IMR-90 (cell line): ENCODE data around the gene HEYL. TPM values are rescaled to one million over a fixed set of nuclear protein-coding genes. Genes with fewer than 3 reads are reported as not detected.

Source experiments
- ATAC-seq: fragments of 200-7000 bp; cut with Tn5 transposase; 2 replicates; pipeline ENCODE4 v1.9.1; 2020; ENCODE audit warnings: low read depth, mild to moderate bottlenecking, moderate library complexity
- BruUV-seq: library from RNA; stranded (reverse); fragments of 400-500 nt; replicated peaks from 2 replicates; lab custom pipeline; 2021; lab: Mats Ljungman, UMichigan
- CTCF ChIA-PET: fragments of 300-600 bp; formaldehyde crosslinking; extraction: SDS; loops from one replicate; lab custom pipeline; 2021; ENCODE audit warnings: antibody characterized with exemption; lab: Yijun Ruan, JAX
- POLR2A ChIA-PET: fragments of 300-600 bp; sonication (Branson Sonifier 250); formaldehyde crosslinking; loops from one replicate; lab custom pipeline; 2022; ENCODE audit warnings: antibody characterized with exemption; ENCODE audit not compliant: unreplicated experiment; lab: Charles Lee
- DNase-seq: peaks from one replicate; pipeline ENCODE4 v3.0.0; 2013
- H2AFZ ChIP-seq: replicated peaks from 2 replicates; pipeline ENCODE3; 2013; ENCODE audit warnings: low read length, mild to moderate bottlenecking; ENCODE audit not compliant: poor library complexity
- H2AK5ac ChIP-seq: 2 replicates; pipeline ENCODE4 v1.6.1; 2013; ENCODE audit warnings: low read depth, low read length, inconsistent platforms
- H2AK9ac ChIP-seq: replicated peaks from 2 replicates; pipeline ENCODE3; 2013; ENCODE audit warnings: mild to moderate bottlenecking, low read depth, low read length, moderate library complexity; ENCODE audit not compliant: poor library complexity
- H2BK120ac ChIP-seq: 2 replicates; pipeline ENCODE4 v1.6.1; 2013; ENCODE audit warnings: low read depth, low read length, inconsistent platforms
- H2BK15ac ChIP-seq: 3 replicates; pipeline ENCODE4 v1.6.1; 2013; ENCODE audit warnings: low read depth, low read length, inconsistent platforms
- H2BK20ac ChIP-seq: 2 replicates; pipeline ENCODE4 v1.6.1; 2013; ENCODE audit warnings: low read depth, mild to moderate bottlenecking, inconsistent platforms, low read length, moderate library complexity
- H2BK5ac ChIP-seq: 2 replicates; pipeline ENCODE4 v1.6.1; 2013; ENCODE audit warnings: mild to moderate bottlenecking, low read depth, low read length, inconsistent platforms; ENCODE audit not compliant: poor library complexity, severe bottlenecking
- H3K14ac ChIP-seq: replicated peaks from 2 replicates; pipeline ENCODE4 v1.6.1; 2013; ENCODE audit warnings: low read depth, low read length, inconsistent platforms
- H3K18ac ChIP-seq: 2 replicates; pipeline ENCODE4 v1.6.1; 2013; ENCODE audit warnings: low read depth, low read length, control low read depth
- H3K23ac ChIP-seq: 2 replicates; pipeline ENCODE4 v1.6.1; 2013; ENCODE audit warnings: low read depth, low read length, inconsistent platforms
- H3K27ac ChIP-seq: 2 replicates; pipeline ENCODE4 v1.5.1; 2013; ENCODE audit warnings: mild to moderate bottlenecking, control low read depth, low read length; ENCODE audit not compliant: insufficient read depth
- H3K27me3 ChIP-seq: 2 replicates; pipeline ENCODE4 v1.6.1; 2013; ENCODE audit warnings: low read length; ENCODE audit not compliant: control insufficient read depth, insufficient read depth
- H3K36me3 ChIP-seq: 2 replicates; pipeline ENCODE4 v1.6.1; 2013; ENCODE audit warnings: low read length, mixed read lengths; ENCODE audit not compliant: control insufficient read depth, insufficient read depth
- H3K4ac ChIP-seq: 2 replicates; pipeline ENCODE4 v1.6.1; 2013; ENCODE audit warnings: low read depth, low read length, inconsistent platforms
- H3K4me1 ChIP-seq: 2 replicates; pipeline ENCODE4 v1.6.1; 2013; ENCODE audit warnings: low read length, mixed read lengths; ENCODE audit not compliant: control insufficient read depth, insufficient read depth
- H3K4me2 ChIP-seq: 2 replicates; pipeline ENCODE4 v1.6.1; 2013; ENCODE audit warnings: low read depth, mild to moderate bottlenecking, control low read depth, low read length, moderate library complexity
- H3K4me3 ChIP-seq: 2 replicates; pipeline ENCODE4 v1.5.1; 2013; ENCODE audit warnings: low read depth, mild to moderate bottlenecking, control low read depth, low read length, moderate library complexity; ENCODE audit not compliant: insufficient read depth
- H3K56ac ChIP-seq: 2 replicates; pipeline ENCODE4 v1.6.1; 2013; ENCODE audit warnings: low read length, inconsistent platforms; ENCODE audit not compliant: insufficient read depth; ENCODE audit errors: extremely low read depth
- H3K79me1 ChIP-seq, 2 experiments: 2 replicates each; pipeline ENCODE4 v1.6.1; 2013; ENCODE audit warnings: low read length in 2 of 2, inconsistent platforms in 1 of 2, low read depth in 1 of 2
- H3K9ac ChIP-seq: 2 replicates; pipeline ENCODE4 v1.6.1; 2013; ENCODE audit warnings: low read depth, low read length, control low read depth
- H3K9me1 ChIP-seq: 2 replicates; pipeline ENCODE4 v1.6.1; 2013; ENCODE audit warnings: low read length, inconsistent platforms; ENCODE audit not compliant: insufficient read depth
- H3K9me3 ChIP-seq: 2 replicates; pipeline ENCODE4 v1.6.1; 2013; ENCODE audit warnings: low read length; ENCODE audit not compliant: control insufficient read depth, insufficient read depth
- H4K20me1 ChIP-seq: 2 replicates; pipeline ENCODE4 v1.6.1; 2013; ENCODE audit warnings: low read length, inconsistent platforms; ENCODE audit not compliant: insufficient read depth
- H4K5ac ChIP-seq: 2 replicates; pipeline ENCODE4 v1.6.1; 2013; ENCODE audit warnings: mild to moderate bottlenecking, low read depth, low read length, control low read depth
- H4K8ac ChIP-seq, 2 experiments: 2 replicates each; pipeline ENCODE4 v1.6.1; 2013; ENCODE audit warnings: low read depth in 2 of 2, low read length in 2 of 2, control low read depth in 1 of 2, inconsistent platforms in 1 of 2
- H4K91ac ChIP-seq: 2 replicates; pipeline ENCODE4 v1.6.1; 2013; ENCODE audit warnings: low read depth, low read length, inconsistent platforms; ENCODE audit not compliant: insufficient read depth
- MAFK ChIP-seq: IDR thresholded peaks from 2 replicates; pipeline ENCODE4 v1.6.1; 2012; ENCODE audit warnings: low read depth, low read length, improper control_type of control experiment
- NFE2L2 ChIP-seq: fragments of 150-350 bp; IDR thresholded peaks from 2 replicates; pipeline ENCODE4 v1.6.1; 2016; ENCODE audit warnings: low read depth, mild to moderate bottlenecking, low read length
- RCOR1 ChIP-seq: IDR thresholded peaks from 2 replicates; pipeline ENCODE4 v1.6.1; 2012; ENCODE audit warnings: mild to moderate bottlenecking, low read length, improper control_type of control experiment; ENCODE audit not compliant: insufficient replicate concordance
- RFX5 ChIP-seq: IDR thresholded peaks from 2 replicates; pipeline ENCODE4 v1.8.0; 2012; ENCODE audit warnings: low read depth, mild to moderate bottlenecking, low read length, moderate library complexity
- USF2 ChIP-seq: fragments of 150-350 bp; IDR thresholded peaks from 2 replicates; pipeline ENCODE4 v1.6.1; 2017; ENCODE audit warnings: mild to moderate bottlenecking, antibody characterized with exemption, low read length, low read depth
- WGBS, 2 experiments: methylation state at CpG; one replicate each; pipeline versions ENCODE4 v1.1.5 to v1.1.7; 2013; ENCODE audit warnings: missing lambda C conversion rate in 2 of 2; ENCODE audit not compliant: insufficient read length in 1 of 2; ENCODE audit errors: extremely low coverage in 2 of 2; 5-methylcytosine and 5-hydroxymethylcytosine counted together
- dilution Hi-C: fragments of 300-500 bp; cut with HindIII; formaldehyde crosslinking; loops from one replicate; pipeline ENCODE4 v1.14.3; 2018; ENCODE audit warnings: low sequenced_read_pairs; ENCODE audit not compliant: unreplicated experiment
- in situ Hi-C: fragments of 300-500 bp; cut with MboI; formaldehyde crosslinking; loops from 3 replicates; pipeline ENCODE4 v1.14.3; 2019; ENCODE audit warnings: low sequenced_read_pairs, inconsistent platforms, mixed read lengths
- intact Hi-C: fragments of 100-400 bp; cut with micrococcal nuclease; formaldehyde crosslinking; loops from 2 replicates; pipeline ENCODE4 v1.10.0; 2022
- polyA plus RNA-seq, 3 experiments: library from polyadenylated mRNA; depleted of rRNA; stranded (reverse); fragments of >200 nt; gene quantifications; 2 replicates each; pipeline ENCODE4 v1.2.3, GENCODE V29; 2012; ENCODE audit warnings: low replicate concordance in 1 of 3
- total RNA-seq: library from RNA; depleted of rRNA; stranded (reverse); fragments of >200 nt; gene quantifications from 2 replicates; pipeline ENCODE4 v1.2.3, GENCODE V29; 2012

HEYL gene
- total and polyA plus RNA-seq, 2 of the 4 experiments (the other 2 are of a cell fraction): 0.02 TPM; not detected in 1

GRCh38 chr1:39676948-39677548, 37.6 kb upstream of the HEYL start:
- POLR2A ChIA-PET: interaction anchor here (0.6 kb wide), 1 partner anchor 89 kb away, joined by 4 read pairs; no protein-coding TSS in a partner anchor

More at GRCh38 chr1:39676948-39677548, 37.6 kb upstream of the HEYL start:
- BruUV-seq: no TSS peak
- Histone ChIP-seq H2BK15ac (no peak overlapping the region), H3K27ac (no peak overlapping the region), H2AK5ac (no peak overlapping the region), H4K8ac (no peak overlapping the region), H3K9me3 (no peaks in the 10 kb centered on the region; the same call in 1 of the 2 replicates), H4K91ac (no peak overlapping the region), H3K14ac (no peak overlapping the region), H3K4ac (no peak overlapping the region), H3K23ac (no peak overlapping the region), H4K5ac (no peak overlapping the region), H2AFZ (no peak overlapping the region), H3K79me1 (no peaks in the 10 kb centered on the region), H3K36me3 (no peaks in the 10 kb centered on the region), H4K20me1 (no peaks in the 10 kb centered on the region), H3K9ac (no peak overlapping the region), H3K4me2 (no peak overlapping the region), H3K9me1 (peaks cover 4% of the 10 kb centered on the region; the same call in 1 of the 2 replicates), H2BK120ac (no peak overlapping the region), H2AK9ac (no peak overlapping the region), H3K27me3 (peaks cover 74% of the 10 kb centered on the region), H3K4me1 (no peaks in the 10 kb centered on the region; the same call in 1 of the 2 replicates), H2BK5ac (no peak overlapping the region), H3K56ac (no peak overlapping the region), H3K4me3 (no peak overlapping the region), H3K18ac (no peak overlapping the region), H2BK20ac (no peak overlapping the region)
- WGBS, 2 experiments: 83% methylated on average over 1 of the region's 6 CpGs; no CpG with 5 or more reads in 1 of the 2 experiments
- TF ChIP-seq NFE2L2 (no peak), MAFK (no peak), RFX5 (no peak), RCOR1 (no peak), USF2 (no peak)
- dilution Hi-C loops (no loop called here), in situ Hi-C loops (no loop called here), intact Hi-C loops (no loop called here)
- ATAC-seq (no peak), DNase-seq (no peak)
- CTCF ChIA-PET: no interaction called here
